Lower leg skin (tissue), 3 donors: Measurements from ENCODE around the gene MAMDC2.

Experiments used
- POLR2A ChIP-seq, 2 donors: fragments of 450-650 bp; IDR thresholded peaks; one replicate each; pipeline ENCODE4 v1.6.1; 2016 to 2017; ENCODE audit warnings: antibody characterized with exemption in 2 of 2, mild to moderate bottlenecking in 1 of 2, moderate library complexity in 1 of 2
- TF ChIP-seq, protein P1 (sequence below), 3 donors: fragments of 450-650 bp; IDR thresholded peaks; one replicate each; pipeline ENCODE4 v1.5.1; 2016; ENCODE audit warnings: antibody characterized with exemption in 3 of 3, mild to moderate bottlenecking in 3 of 3, moderate library complexity in 2 of 3

DNA sequence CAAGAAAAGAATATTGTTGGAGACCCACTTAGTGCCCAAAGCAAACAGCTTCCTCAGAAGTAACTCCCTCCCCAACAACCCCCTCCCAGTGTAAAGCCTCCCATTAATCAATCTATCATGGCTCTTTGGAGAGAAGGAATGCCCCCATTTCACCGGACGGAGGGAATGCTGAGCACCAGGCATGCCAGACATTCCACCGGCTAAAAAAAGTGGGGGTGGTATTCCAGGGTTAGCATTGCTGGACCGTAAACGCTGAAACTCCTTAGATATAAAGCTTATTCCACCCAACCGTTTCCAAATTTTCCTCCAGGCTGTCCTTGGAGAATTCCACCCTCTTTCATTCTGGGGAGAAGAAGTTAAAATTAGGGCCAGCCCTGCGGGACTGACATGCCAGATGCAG lies 363 bp upstream of the MAMDC2 start:
- TF ChIP-seq, protein P1, sequence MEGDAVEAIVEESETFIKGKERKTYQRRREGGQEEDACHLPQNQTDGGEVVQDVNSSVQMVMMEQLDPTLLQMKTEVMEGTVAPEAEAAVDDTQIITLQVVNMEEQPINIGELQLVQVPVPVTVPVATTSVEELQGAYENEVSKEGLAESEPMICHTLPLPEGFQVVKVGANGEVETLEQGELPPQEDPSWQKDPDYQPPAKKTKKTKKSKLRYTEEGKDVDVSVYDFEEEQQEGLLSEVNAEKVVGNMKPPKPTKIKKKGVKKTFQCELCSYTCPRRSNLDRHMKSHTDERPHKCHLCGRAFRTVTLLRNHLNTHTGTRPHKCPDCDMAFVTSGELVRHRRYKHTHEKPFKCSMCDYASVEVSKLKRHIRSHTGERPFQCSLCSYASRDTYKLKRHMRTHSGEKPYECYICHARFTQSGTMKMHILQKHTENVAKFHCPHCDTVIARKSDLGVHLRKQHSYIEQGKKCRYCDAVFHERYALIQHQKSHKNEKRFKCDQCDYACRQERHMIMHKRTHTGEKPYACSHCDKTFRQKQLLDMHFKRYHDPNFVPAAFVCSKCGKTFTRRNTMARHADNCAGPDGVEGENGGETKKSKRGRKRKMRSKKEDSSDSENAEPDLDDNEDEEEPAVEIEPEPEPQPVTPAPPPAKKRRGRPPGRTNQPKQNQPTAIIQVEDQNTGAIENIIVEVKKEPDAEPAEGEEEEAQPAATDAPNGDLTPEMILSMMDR (IDR thresholded peaks at IDR 0.05), result no peak
- TF ChIP-seq POLR2A (IDR thresholded peaks at IDR 0.05), result no peak
